Measurements from ENCODE around the gene KCTD15.

DNA sequence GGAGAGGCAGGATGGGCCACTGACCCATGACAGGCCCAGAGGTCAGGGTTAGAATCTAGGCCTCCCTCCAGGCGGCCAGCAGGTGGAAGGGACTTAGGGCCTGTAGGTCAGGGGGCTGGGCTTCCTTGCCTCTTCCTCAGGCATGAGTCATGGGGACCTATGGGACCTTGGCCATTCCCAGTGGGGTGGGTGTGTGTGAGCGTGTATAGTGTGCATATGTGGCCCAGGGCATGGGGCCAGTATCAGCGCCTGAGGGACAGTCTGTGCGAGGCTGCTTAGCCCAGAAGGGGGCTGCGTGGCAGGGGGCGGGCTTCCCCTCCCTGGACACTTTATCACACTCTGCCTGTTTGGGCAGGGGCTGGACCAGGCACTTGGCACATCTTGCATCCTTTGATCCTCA, 13.3 kb downstream of the KCTD15 start:
- no peak for TF ChIP-seq CTCF (IDR thresholded peaks at IDR 0.05; ENCODE audit: low read length)
- TF ChIP-seq EZH2 (IDR thresholded peaks at IDR 0.05; ENCODE audit: borderline replicate concordance, low read length) = no peak
